Medulla oblongata (tissue), 1 donor: Measurements from ENCODE around the gene PPP4R2.

Experiments
- DNase-seq: peaks from one replicate; pipeline ENCODE4 v3.0.0-alpha.2; 2015; ENCODE audit errors: extremely low spot score

The PPP4R2 gene

DNA sequence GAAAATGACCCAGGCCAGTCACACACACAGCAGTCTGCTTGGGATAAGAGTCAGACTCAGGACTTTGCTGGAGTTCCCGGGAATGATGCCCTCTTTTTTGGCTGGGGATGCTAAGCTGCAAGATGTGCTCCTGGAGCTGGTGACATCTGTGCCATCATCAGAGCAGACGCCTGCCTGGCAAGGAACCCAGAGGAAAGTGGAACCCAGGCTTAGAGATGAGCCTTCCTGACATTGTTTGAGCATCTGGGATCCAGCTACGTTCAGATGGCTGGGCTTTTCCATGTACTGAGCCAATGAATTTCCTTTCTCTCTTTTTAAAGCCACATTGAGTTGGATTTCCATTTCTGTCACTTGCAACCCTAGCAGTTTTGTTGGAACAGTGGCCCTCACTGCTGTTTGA lies 118.1 kb downstream of the PPP4R2 start:
- DNase-seq, result no peak

DNA sequence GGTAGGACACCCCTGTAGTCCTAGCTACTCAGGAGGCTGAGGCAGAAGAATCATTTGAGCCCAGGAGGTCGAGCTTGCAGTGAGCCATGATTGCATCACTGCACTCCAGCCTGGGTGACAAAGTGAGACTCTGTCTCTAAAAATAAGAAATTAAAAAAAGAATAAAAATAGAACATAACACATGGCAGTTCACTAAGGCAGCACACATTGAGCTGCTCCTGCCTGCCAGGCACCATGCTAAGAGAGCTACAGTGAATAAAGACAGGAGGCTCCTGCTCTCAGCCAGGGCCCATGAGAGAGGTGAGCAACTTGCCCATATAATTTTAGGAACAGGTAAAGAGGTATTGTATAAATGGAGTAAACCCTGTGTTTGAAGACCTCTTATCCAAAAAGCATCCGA lies 119.2 kb downstream of the PPP4R2 start:
- DNase-seq, result no peak
